Stromal cell of bone marrow (primary cell): ENCODE measurements around the gene RHBDD1.
A peak's percentile ranks its signal among the peaks of the same experiment; 100 is the strongest.

Experiments
- DNase-seq: peaks from one replicate; pipeline ENCODE4 v3.0.0-alpha.2; 2012; ENCODE audit warnings: low read depth

The RHBDD1 gene

DNA sequence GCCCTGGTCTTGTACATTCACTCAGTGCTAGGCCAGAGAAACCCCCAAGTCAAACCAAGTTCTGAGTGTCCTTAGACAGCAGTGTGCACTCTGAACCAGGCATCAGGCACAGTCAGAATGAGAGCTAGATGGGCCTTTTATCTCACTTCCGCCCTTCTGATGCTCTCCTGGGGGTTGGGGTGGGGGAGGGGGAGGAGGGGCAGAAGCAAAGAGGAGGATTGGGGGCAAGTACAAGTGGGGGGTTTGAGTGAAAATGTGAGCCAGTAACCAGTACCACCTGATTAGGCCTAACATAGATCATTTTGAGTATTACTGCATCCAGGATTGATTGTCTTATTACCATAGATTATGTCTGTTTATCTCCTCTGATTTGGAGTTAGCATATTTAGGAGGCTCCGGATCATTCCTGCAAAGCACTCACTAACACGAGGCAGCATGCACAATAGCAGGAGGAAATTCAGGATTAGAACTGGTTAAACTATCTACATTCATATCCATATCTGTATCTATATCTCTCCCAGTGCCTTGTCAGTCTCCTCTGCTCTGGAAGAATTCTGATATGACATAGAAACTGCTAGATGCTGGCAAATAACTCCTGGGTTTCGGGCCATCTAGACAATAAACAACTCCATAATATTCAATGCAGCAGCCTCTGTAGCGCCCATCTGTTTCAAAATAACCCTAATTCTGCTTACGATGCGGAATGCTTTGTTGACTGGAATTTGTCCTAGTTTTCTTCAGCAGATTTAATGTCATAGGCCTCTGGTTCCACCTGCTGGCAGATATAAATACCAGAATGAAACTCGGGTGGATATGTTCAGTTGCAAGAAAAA is 149.1 kb downstream of the RHBDD1 start:
- DNase-seq, result peak; percentile 74

DNA sequence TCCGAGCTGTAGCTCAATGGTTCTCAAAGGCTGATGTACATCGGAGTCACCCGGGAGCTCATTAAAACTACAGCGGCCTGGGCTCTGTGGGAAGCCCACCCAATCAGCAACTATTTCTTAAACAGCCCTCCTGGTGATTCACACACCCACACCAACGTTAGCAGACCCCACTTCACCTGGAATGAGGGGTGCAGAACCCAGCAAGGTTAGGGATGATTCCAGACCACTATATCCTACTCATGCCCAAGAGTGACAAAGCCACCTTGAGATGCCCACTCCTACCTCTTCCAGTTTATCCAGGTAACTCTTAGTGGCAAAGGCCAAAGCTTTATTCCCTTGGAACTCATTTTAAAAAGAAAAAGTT is 149.7 kb downstream of the RHBDD1 start:
- no peak for DNase-seq

DNA sequence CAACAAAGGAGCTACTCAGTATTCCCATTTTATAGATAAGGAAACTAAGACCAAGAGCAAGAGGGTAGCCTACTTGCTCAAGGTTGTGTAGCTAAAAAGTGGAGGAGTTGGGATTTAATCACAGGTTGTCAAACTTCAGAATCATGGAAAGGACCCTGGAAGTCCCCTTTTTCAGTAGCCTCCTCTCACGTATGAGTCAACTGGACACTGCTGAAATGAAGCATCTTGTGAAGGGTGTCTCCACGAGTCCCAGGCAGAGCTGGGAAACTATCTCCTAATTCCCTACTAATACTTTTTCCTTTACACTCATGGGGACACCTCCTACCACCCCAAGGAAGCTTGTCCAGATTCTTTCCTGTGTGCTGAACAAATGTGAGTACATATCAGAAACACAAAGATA is 155.8 kb downstream of the RHBDD1 start:
- DNase-seq, result no peak

DNA sequence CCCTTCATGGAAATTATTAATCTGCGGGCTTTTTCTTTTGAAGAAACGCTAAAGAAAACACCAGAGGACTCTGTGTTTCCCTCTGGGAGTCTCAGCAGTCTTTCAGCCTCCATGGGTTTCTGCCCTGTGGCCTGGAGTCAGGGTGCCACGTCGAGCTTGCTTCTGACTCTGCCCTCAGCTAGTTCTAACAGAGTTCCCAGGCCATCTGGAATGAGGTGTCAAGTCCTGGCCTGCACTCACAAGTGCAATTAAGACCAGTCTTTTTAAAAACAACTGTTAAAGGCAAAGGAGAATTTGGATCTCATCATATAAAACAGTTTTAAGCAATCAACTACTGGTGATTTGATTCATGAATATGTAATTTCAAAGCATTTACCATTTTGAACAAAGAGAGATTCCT is 157.3 kb downstream of the RHBDD1 start:
- DNase-seq, result no peak

- DNase-seq, result no peak
Observed at GRCh38 chr2:226994775-226995174, 158.9 kb downstream of the RHBDD1 start.

DNA sequence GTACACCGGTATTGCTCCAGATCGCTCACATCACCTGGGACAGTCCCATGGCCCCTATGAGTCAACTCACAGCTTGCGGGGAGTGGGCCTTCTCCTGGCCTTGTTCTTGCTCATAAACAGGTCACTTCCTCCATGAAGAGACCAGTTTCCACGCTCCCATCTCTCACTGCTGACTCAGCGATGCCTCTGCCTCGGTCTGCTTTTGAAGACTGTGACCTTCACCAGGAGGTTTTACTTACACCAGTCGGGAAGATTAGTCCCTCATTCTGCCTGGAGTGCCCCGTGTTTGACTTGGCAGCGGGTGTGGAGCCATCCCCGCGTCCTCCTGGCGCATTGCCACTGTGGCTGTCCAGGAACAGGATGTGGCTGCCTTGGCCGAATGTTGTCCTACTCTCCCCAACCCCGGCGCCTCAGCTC is 159.8 kb downstream of the RHBDD1 start:
- DNase-seq, result peak; percentile 50

DNA sequence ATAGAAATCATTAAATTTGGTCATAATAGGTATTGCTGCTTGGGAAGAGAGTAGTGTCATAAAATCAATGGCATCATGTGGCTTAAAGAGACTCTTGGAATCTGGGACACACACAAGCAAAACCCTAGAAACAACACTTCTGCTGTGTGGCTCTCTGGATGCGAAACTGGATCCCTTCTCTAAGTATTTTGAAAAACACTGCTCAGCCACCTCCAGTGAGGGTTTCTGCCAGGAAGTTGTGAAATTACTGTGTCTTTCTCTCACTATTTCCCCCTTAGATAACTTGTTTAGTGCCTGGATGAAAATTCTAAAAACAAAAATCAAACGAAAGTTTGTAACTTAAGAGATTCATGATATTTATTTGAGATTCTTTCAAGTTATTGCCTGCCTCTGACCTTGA is 163.8 kb downstream of the RHBDD1 start:
- DNase-seq, result no peak

- DNase-seq, result no peak
Observed at GRCh38 chr2:227000123-227000522, 164.3 kb downstream of the RHBDD1 start.

GRCh38 chr2:227004482-227004881 is 168.6 kb downstream of the RHBDD1 start:
- no peak for DNase-seq

DNA sequence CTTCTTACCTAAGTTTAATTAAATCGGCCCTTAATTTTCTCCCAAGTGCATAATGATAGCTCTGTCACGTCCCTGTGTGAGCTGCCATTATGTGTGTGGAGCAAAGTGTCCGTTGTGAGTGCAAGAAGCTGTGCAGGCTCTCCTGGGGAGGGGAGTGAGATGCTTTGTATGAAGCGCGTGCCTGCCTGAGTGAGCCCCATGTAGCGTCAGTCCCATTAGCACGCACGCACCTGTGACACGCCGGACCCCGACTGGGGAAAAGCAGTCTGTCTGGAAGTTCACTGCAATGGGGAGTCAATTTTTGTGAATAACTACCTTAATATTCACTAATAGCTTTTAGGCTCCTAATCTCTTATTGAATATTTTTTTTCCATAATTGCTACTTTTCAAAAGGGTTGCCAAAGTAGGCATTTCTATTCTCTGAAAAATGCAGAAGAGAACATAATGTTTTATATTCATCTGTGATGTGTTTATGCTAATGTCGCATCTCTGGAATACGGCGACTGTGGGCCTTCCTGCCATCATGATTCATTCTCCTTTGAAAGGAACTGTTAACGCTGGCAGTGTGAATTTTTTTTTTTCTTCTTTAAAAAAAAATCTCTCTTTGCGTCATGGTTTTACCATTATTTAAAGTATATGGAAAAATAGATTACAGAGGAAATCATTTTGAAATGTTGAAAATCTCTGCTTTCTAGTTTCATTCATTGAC is 170.5 kb downstream of the RHBDD1 start:
- no peak for DNase-seq

GRCh38 chr2:227007148-227007547 is 171.3 kb downstream of the RHBDD1 start:
- DNase-seq, result no peak

DNA sequence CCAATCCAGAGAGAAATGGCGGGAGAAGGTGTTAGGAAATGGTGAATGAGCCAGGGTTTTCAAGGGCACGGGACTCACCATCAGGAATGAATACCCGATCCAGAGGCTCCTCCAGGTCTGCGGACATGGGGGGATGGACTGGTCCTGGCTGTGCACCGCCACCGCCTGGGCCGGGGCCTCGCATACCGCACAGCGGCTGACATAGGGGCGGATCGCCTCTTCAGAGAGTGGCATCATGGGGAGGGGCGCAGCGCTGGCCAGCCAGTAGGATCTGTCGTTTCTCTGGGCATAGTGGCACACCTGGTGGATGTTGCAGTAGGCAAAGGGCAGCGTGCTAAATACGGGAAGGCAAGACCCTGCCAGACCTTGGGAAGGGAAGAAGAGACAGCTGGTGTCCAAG is 172.1 kb downstream of the RHBDD1 start:
- DNase-seq, result no peak

DNA sequence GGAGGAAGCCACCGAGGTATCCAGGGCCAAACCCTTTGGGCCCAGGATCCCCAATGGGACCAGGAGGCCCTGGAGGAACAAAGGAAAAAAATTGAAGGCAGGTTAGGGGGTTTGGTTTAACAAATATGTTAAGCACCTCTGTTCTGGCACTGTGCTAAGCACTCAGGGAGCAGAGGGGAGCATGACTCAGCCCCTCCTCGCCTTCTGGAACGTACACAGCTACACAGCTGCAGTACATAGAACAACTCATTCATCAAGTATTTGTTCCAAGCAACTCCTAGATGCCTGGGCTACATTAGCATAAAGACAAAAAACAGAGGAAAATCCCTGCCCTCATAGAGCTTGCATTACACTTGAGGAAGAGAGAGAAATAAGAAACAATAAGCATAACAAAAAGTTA is 174.6 kb downstream of the RHBDD1 start:
- no peak for DNase-seq

DNA sequence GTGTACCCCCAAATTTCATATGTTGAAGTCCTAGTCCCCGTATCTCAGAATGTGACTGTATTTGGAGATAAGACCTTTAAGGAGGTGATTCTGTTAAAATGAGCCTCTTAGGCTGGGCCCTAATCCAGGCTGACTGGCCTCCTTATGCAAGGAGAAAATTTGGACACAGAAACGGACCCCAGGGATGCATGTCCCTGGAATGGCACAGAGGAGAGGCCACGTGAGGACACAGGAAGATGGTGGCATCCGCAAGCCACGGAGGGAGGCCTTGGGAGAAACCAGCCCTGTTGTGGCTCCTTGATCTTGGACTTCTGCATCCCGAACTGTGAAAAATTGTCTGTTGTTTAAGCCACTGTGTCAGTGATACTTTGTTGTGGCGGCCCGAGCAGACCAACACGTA is 177.5 kb downstream of the RHBDD1 start:
- no peak for DNase-seq

DNA sequence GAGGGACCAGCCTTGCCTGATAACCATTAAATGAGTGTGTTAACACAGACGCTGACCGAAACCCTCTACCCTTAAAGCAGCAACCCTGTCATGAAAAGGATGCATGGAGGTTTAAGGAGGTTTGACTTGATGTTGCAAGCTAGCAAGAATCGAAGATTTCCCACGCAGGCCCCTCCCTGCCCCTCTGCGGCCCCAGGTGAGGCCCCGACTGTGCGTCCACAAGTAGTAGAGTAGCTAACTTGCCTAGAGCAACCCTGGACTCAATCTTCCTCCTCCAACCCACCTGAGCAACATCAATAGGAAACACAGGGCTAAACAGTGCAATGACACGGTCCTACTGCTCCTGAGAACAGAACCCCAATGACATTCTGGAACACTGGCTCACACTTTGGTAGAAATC is 178.0 kb downstream of the RHBDD1 start:
- DNase-seq, result no peak

DNA sequence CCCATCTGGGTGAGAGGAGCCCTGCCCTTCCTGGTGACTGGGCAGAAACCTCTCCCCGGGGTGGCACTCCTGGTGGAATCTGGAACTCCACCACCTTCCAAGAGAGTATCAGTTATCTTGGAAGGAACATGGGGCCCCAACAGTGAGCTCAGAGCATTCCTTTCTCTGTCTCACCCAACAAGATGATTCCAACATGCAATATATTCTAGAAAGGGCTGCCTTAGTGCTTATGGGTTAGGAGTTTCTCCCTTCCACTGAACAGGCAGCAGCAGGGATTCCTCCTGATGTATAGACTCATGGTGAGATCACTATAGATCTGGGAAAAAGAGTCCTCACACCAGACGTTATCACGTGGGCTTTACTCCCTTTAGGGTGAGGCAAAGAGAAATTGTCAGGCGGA is 181.0 kb downstream of the RHBDD1 start:
- DNase-seq, result no peak

DNA sequence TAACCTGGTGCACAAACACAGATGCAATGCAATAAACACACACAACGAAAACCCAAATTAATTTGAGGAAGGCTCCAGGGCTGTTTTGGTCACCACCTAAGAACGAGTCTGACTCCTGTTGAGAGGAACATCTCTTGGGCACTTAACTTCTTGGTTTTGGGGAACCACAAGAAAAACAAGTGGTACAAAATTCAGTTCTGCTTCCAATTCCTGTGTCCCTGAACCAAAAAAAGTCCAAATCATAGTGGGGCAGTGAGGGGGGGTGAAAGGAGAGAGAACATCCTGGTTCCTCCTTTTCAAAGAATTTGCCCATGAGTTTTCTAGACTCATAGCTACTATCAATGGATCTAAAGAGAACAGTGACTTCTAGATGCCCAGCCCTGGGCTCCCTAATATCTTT is 184.6 kb downstream of the RHBDD1 start:
- no peak for DNase-seq

DNA sequence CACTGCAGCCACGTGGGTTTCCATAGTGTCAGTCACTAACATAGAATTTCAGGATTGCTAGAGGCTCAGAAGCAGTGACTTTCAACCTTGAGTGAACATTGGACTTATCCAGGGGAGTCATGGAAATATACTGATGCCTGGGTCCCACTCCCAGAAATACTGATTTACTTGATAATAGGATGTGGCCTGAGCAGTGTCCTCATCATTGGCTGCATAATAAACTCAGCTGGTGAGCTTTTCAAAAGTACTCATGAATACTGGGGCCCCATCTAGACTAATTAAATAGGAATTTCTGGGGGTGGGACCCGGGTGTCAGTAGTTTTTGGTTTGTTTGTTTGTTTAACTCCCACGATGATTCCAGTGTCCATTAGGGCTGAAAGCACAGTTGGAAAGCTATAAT is 186.8 kb downstream of the RHBDD1 start:
- no peak for DNase-seq

DNA sequence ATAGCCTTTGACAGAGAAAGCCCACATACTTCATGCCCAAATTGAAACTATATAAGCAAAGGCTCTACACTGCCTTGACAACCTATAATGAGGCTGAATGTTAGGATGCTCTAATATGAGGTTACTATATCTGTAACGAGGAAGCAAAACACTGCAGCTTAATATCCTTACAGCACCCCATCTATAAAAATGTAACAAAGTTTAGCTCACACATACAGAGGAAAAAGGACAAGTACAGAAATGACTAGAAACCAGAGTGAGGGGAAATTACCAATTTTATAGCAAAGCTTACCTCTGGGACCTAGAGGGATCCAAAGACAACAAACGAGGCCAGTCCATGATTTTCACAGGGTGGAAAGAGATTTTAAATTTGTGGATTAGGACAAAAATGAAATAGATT is 189.7 kb downstream of the RHBDD1 start:
- DNase-seq, result no peak

- no peak for DNase-seq
Observed at GRCh38 chr2:227029426-227030105, 193.7 kb downstream of the RHBDD1 start.

DNA sequence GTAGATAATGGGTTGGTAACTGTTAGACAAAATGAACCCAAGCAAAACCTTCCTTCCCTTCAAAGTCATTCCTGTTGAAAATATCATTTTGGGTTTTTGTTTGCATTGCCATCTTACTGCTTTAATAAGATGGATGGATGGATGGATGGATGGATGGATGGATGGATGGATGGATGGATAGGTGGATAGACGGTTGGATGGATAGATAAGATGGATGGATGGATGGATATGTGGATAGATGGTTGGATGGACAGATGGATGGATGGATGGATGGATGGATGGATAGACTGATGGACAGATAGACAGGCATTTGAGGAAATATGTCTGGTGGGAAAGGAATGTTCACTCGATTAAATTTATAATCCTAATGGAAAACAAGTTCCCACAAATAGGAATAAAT is 194.9 kb downstream of the RHBDD1 start:
- DNase-seq, result no peak

GRCh38 chr2:227031379-227031778 is 195.5 kb downstream of the RHBDD1 start:
- DNase-seq, result no peak

DNA sequence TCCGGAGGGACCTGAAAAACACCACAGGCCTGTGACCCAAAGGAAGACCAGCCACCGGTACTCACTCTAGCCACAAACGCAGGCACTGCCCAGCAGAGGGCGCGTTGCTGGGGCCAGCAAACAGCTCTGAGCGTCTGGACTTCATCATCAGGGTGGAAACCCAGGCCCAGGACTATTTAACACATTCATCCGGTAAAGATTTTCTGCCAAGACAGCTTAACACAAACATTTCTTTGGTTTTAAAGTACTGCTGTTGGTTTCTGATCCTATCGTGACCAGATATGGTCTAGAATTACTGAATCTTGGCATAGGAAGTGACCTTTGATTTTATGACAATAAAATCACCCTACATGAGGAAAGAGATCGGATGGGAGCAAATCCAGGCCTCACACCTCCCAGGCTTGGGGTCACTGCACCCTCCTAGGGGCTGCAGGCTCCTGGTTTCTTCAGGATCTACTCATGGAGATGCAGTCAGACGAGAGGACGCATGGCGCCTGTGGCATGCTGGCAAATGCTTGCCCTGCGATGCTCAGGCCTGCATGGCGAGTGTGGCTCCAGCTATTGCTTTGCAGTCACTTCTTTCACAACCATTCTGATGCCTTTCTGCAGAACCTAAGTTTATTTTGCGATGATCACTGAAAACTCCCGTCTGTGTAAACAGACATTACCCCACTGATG is 197.8 kb downstream of the RHBDD1 start:
- DNase-seq, result peak; percentile 15
